ENCODE data around the gene UNC79. TPM values are rescaled to one million over a fixed set of nuclear protein-coding genes. Genes with fewer than 3 reads are reported as not detected.

Gene UNC79
- total RNA-seq, 2 donors from 2014 or later, result 0.19 to 0.31 TPM

- no peaks in the 10 kb centered on the region for H3K9me3 ChIP-seq
- H3K36me3 ChIP-seq, result no peaks in the 10 kb centered on the region
- no peaks in the 10 kb centered on the region for H3K4me1 ChIP-seq
- TF ChIP-seq CTCF (IDR thresholded peaks at IDR 0.05), result no peak
- no peak overlapping the region for H3K27ac ChIP-seq
- DNase-seq (ENCODE audit: low spot score), result no peak
- no peaks in the 10 kb centered on the region for H3K27me3 ChIP-seq
- no peak overlapping the region for H3K4me3 ChIP-seq
Measured at GRCh38 chr14:93540235-93540634, 109.5 kb downstream of the UNC79 start.

GRCh38 chr14:93543766-93544165 lies 113.0 kb downstream of the UNC79 start:
- Histone ChIP-seq H3K36me3 (no peaks in the 10 kb centered on the region), H3K27me3 (no peaks in the 10 kb centered on the region), H3K4me1 (no peaks in the 10 kb centered on the region), H3K9me3 (no peaks in the 10 kb centered on the region), H3K4me3 (no peak overlapping the region), H3K27ac (no peak overlapping the region)
- DNase-seq (ENCODE audit: low spot score), result no peak
- TF ChIP-seq CTCF (IDR thresholded peaks at IDR 0.05), result peak in 1 of 2 donors; percentile 47

- no peaks in the 10 kb centered on the region for H3K36me3 ChIP-seq
- H3K27me3 ChIP-seq, result no peaks in the 10 kb centered on the region
- no peaks in the 10 kb centered on the region for H3K9me3 ChIP-seq
- no peak for DNase-seq (ENCODE audit: low spot score)
- H3K4me3 ChIP-seq, result no peak overlapping the region
- no peak for TF ChIP-seq CTCF (IDR thresholded peaks at IDR 0.05)
- no peak overlapping the region for H3K27ac ChIP-seq
- no peaks in the 10 kb centered on the region for H3K4me1 ChIP-seq
Measured at GRCh38 chr14:93544212-93544611, 113.5 kb downstream of the UNC79 start.

GRCh38 chr14:93546642-93547041 lies 115.9 kb downstream of the UNC79 start:
- Histone ChIP-seq H3K36me3 (no peaks in the 10 kb centered on the region), H3K27ac (no peak overlapping the region), H3K4me3 (no peak overlapping the region), H3K27me3 (no peaks in the 10 kb centered on the region), H3K4me1 (no peaks in the 10 kb centered on the region), H3K9me3 (no peaks in the 10 kb centered on the region)
- DNase-seq (ENCODE audit: low spot score), result no peak
- TF ChIP-seq CTCF (IDR thresholded peaks at IDR 0.05), result no peak

- Histone ChIP-seq H3K9me3 (no peaks in the 10 kb centered on the region), H3K27me3 (no peaks in the 10 kb centered on the region), H3K4me1 (no peaks in the 10 kb centered on the region), H3K4me3 (no peak overlapping the region), H3K36me3 (no peaks in the 10 kb centered on the region), H3K27ac (no peak overlapping the region)
- TF ChIP-seq CTCF (IDR thresholded peaks at IDR 0.05), result no peak
- DNase-seq (ENCODE audit: low spot score), result no peak
Measured at GRCh38 chr14:93548102-93548843, 117.5 kb downstream of the UNC79 start.

- no peaks in the 10 kb centered on the region for H3K27me3 ChIP-seq
- no peaks in the 10 kb centered on the region for H3K4me1 ChIP-seq
- no peak for TF ChIP-seq CTCF (IDR thresholded peaks at IDR 0.05)
- no peak for DNase-seq (ENCODE audit: low spot score)
- H3K36me3 ChIP-seq, result no peaks in the 10 kb centered on the region
- H3K9me3 ChIP-seq, result no peaks in the 10 kb centered on the region
- no peak overlapping the region for H3K27ac ChIP-seq
- H3K4me3 ChIP-seq, result no peak overlapping the region
Measured at GRCh38 chr14:93549595-93549994, 118.9 kb downstream of the UNC79 start.
